Sigmoid colon (tissue), 7 donors: ENCODE results near the gene ACLY. TPM values are rescaled to one million over a fixed set of nuclear protein-coding genes. Genes with fewer than 3 reads are reported as not detected.

Source experiments
- DNase-seq: peaks from one replicate; pipeline ENCODE4 v3.0.0-alpha.2; 2019
- H3K27ac ChIP-seq, 4 donors: fragments of 200-600 bp; sonication (generic); one replicate each; pipeline ENCODE4 v1.5.1; 2016 to 2019; ENCODE audit warnings: mild to moderate bottlenecking in 1 of 4
- H3K27me3 ChIP-seq, 3 donors: fragments of 200-600 bp; sonication (generic); one replicate each; pipeline ENCODE4 v1.5.1; 2019; ENCODE audit warnings: mild to moderate bottlenecking in 1 of 3
- H3K36me3 ChIP-seq, 4 donors: fragments of 200-600 bp; sonication (generic); one replicate each; pipeline ENCODE4 v1.5.1; 2016 to 2019
- H3K4me1 ChIP-seq, 4 donors: fragments of 200-600 bp; sonication (generic); one replicate each; pipeline ENCODE4 v1.5.1; 2017 to 2019
- H3K4me3 ChIP-seq, 4 donors: fragments of 200-600 bp; sonication (generic); one replicate each; pipeline ENCODE4 v1.5.1; 2017 to 2019; ENCODE audit warnings: mild to moderate bottlenecking in 2 of 4, moderate library complexity in 1 of 4
- H3K9me3 ChIP-seq, 4 donors: fragments of 200-600 bp in 3 of 4; sonication (generic) in 3 of 4; one replicate each; pipeline versions ENCODE4 v1.5.1 to v1.6.1; 2013 to 2019
- CTCF ChIP-seq, 4 experiments: fragments of 450-650 bp in 3 of 4; fragments of 200-600 bp in 1 of 4; IDR thresholded peaks; one replicate each; pipeline ENCODE4 v1.5.1; 2016 to 2019; ENCODE audit warnings: antibody characterized with exemption in 4 of 4, mild to moderate bottlenecking in 3 of 4, moderate library complexity in 2 of 4
- EP300 ChIP-seq, 4 donors: sonication (generic); formaldehyde crosslinking; IDR thresholded peaks; one replicate each; pipeline ENCODE4 v1.6.1; 2017; ENCODE audit warnings: antibody characterized with exemption in 4 of 4
- POLR2A ChIP-seq, 2 donors: fragments of 450-650 bp; IDR thresholded peaks; one replicate each; pipeline ENCODE4 v1.6.1; 2016; ENCODE audit warnings: antibody characterized with exemption in 2 of 2, mild to moderate bottlenecking in 2 of 2, moderate library complexity in 2 of 2
- POLR2AphosphoS5 ChIP-seq, 4 donors: sonication (generic); formaldehyde crosslinking; IDR thresholded peaks; one replicate each; pipeline ENCODE4 v1.6.1; 2017; ENCODE audit warnings: antibody characterized with exemption in 4 of 4
- WGBS, 2 donors: extraction: QIAGEN DNeasy Blood & Tissue Kit; methylation state at CpG; one replicate each; pipeline ENCODE4 v1.1.7; 2013; 5-methylcytosine and 5-hydroxymethylcytosine counted together
- intact Hi-C: fragments of 100-400 bp; cut with DNase I; formaldehyde crosslinking; loops from one replicate; pipeline ENCODE4 v1.15.1; 2023
- polyA plus RNA-seq, 3 donors: library from polyadenylated mRNA; stranded (reverse); fragments of 200-250 nt; gene quantifications; one replicate each; pipeline ENCODE4 v1.2.3, GENCODE V29; 2013
- total RNA-seq, 4 donors: library from RNA; depleted of rRNA; stranded (reverse); fragments of >200 nt; gene quantifications; one replicate each; pipeline ENCODE4 v1.1.0, GENCODE V29; 2016
- donor health status: healthy with polysubstance abuse.
- donor health status: Bipolar disorder and iron deficiency.
- donor health status: healthy.

The ACLY gene
- total and polyA plus RNA-seq, 7 donors, result 27.0 to 56.2 (median 41.0) TPM

- no peak overlapping the region for H3K27ac ChIP-seq
- no peaks in the 10 kb centered on the region for H3K9me3 ChIP-seq
- TF ChIP-seq CTCF (IDR thresholded peaks at IDR 0.05), result no peak
- no peak for TF ChIP-seq POLR2AphosphoS5 (IDR thresholded peaks at IDR 0.05)
- TF ChIP-seq EP300 (IDR thresholded peaks at IDR 0.05), result no peak
- TF ChIP-seq POLR2A (IDR thresholded peaks at IDR 0.05), result no peak
- no peaks in the 10 kb centered on the region for H3K27me3 ChIP-seq
- H3K4me1 ChIP-seq, result peaks cover 0 to 27% (median 18%) of the 10 kb centered on the region in 4 donors
- no peak overlapping the region for H3K4me3 ChIP-seq
- peaks cover 17 to 44% (median 37%) of the 10 kb centered on the region in 4 donors for H3K36me3 ChIP-seq
- intact Hi-C loops, result no loop called here
- no peak for DNase-seq
- WGBS, 2 donors, result 23 to 62% methylated on average over 6 of the region's 6 CpGs
Measured at GRCh38 chr17:41914358-41914766, 4.4 kb downstream of the ACLY start.

- WGBS, 2 donors, result 92 to 96% methylated on average over 4 of the region's 4 CpGs
- no peaks in the 10 kb centered on the region for H3K9me3 ChIP-seq
- no peak overlapping the region for H3K4me3 ChIP-seq
- H3K4me1 ChIP-seq, result peaks cover 0 to 25% (median 17%) of the 10 kb centered on the region in 4 donors
- no peak for TF ChIP-seq POLR2AphosphoS5 (IDR thresholded peaks at IDR 0.05)
- TF ChIP-seq CTCF (IDR thresholded peaks at IDR 0.05), result no peak
- TF ChIP-seq EP300 (IDR thresholded peaks at IDR 0.05), result no peak
- no peak overlapping the region for H3K27ac ChIP-seq
- no peak for DNase-seq
- intact Hi-C loops, result no loop called here
- H3K27me3 ChIP-seq, result no peaks in the 10 kb centered on the region
- peaks cover 20 to 49% (median 42%) of the 10 kb centered on the region in 4 donors for H3K36me3 ChIP-seq
Measured at GRCh38 chr17:41913798-41914197, 5.0 kb downstream of the ACLY start.

GRCh38 chr17:41912925-41913324 lies 5.8 kb downstream of the ACLY start:
- H3K4me1 ChIP-seq, result peaks cover 0 to 23% (median 15%) of the 10 kb centered on the region in 4 donors
- TF ChIP-seq CTCF (IDR thresholded peaks at IDR 0.05), result no peak
- intact Hi-C loops, result no loop called here
- 81 to 86% methylated on average over 1 of the region's 1 CpG for WGBS, 2 donors
- H3K36me3 ChIP-seq, result peaks cover 20 to 58% (median 47%) of the 10 kb centered on the region in 4 donors
- H3K27me3 ChIP-seq, result no peaks in the 10 kb centered on the region
- no peak for DNase-seq
- H3K4me3 ChIP-seq, result no peak overlapping the region
- H3K9me3 ChIP-seq, result no peaks in the 10 kb centered on the region
- H3K27ac ChIP-seq, result no peak overlapping the region

- no peak overlapping the region for H3K27ac ChIP-seq
- intact Hi-C loops, result no loop called here
- WGBS, 2 donors, result 94 to 95% methylated on average over 13 of the region's 13 CpGs
- H3K4me3 ChIP-seq, result no peak overlapping the region
- no peaks in the 10 kb centered on the region for H3K27me3 ChIP-seq
- no peak for DNase-seq
- peaks cover 20 to 79% (median 58%) of the 10 kb centered on the region in 4 donors for H3K36me3 ChIP-seq
- H3K4me1 ChIP-seq, result peaks cover 0 to 2% (median 0%) of the 10 kb centered on the region in 4 donors
- TF ChIP-seq POLR2A (IDR thresholded peaks at IDR 0.05) (no peak), CTCF (IDR thresholded peaks at IDR 0.05) (no peak), EP300 (IDR thresholded peaks at IDR 0.05) (no peak), POLR2AphosphoS5 (IDR thresholded peaks at IDR 0.05) (no peak)
- H3K9me3 ChIP-seq, result no peaks in the 10 kb centered on the region
Measured at GRCh38 chr17:41910701-41911391, 7.9 kb downstream of the ACLY start.

GRCh38 chr17:41909088-41909487 lies 9.7 kb downstream of the ACLY start:
- Histone ChIP-seq H3K27me3 (no peaks in the 10 kb centered on the region), H3K4me1 (no peaks in the 10 kb centered on the region), H3K9me3 (no peaks in the 10 kb centered on the region), H3K27ac (no peak overlapping the region), H3K4me3 (no peak overlapping the region), H3K36me3 (peaks cover 30 to 96% (median 74%) of the 10 kb centered on the region in 4 donors)
- 94 to 97% methylated on average over 13 of the region's 13 CpGs for WGBS, 2 donors
- intact Hi-C loops, result no loop called here
- no peak for TF ChIP-seq CTCF (IDR thresholded peaks at IDR 0.05)
- no peak for TF ChIP-seq POLR2A (IDR thresholded peaks at IDR 0.05)
- no peak for TF ChIP-seq POLR2AphosphoS5 (IDR thresholded peaks at IDR 0.05)
- no peak for TF ChIP-seq EP300 (IDR thresholded peaks at IDR 0.05)
- DNase-seq, result no peak
